GM23248 (cell line): ENCODE results near the gene ACSF3.

ENCODE experiments used
- EZH2 ChIP-seq: fragments of 200-600 bp; sonication (generic); IDR thresholded peaks from 2 replicates; pipeline ENCODE4 v1.6.1; 2018; ENCODE audit warnings: antibody characterized with exemption, mild to moderate bottlenecking; ENCODE audit not compliant: insufficient read depth, poor library complexity, severe bottlenecking
- EZH2phosphoT487 ChIP-seq: fragments of 200-600 bp; sonication (generic); IDR thresholded peaks from 2 replicates; pipeline ENCODE4 v1.6.1; 2018; ENCODE audit warnings: antibody characterized with exemption, moderate library complexity, mild to moderate bottlenecking, low read depth; ENCODE audit not compliant: insufficient read depth

- no peak for TF ChIP-seq EZH2
- TF ChIP-seq EZH2phosphoT487: no peak
Observed at GRCh38 chr16:89183463-89183862, 89.8 kb downstream of the ACSF3 start.
